ENCODE results near the gene INO80. TPM values are rescaled to one million over a fixed set of nuclear protein-coding genes. Genes with fewer than 3 reads are reported as not detected.

Gene INO80
- total and polyA plus RNA-seq, 2 donors (not counting 1 experiment from before 2014, with no cell fraction given): 5.7 to 34.0 TPM

DNA sequence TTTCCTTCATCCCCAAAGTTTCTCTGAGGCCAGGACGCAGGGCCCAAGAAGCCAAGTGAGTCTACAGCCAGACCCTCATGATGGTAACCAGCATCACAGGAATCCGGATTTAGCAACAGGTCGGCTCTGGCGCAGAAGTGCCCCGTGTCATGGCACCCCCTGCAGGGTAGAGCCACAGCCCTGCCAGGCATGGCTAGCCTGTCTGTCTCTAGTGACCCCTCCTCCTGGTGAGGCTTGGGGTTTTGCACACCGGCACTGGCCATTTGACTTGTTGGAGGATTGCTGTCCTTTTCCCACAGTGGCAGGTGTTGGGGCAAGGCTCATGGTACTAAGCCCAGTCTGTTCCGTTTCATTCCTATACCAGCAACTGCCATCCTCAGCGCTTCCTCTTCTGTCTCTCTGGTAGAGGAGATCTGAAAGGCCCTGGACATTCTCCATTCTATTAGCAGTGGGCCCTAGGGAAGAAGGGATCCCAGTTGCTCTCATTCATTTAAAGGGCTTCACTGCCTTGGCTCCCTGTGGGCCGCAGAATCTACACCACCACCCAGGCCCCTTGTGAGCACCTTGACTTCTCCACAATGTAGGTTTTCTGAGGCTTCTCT is 172.2 kb downstream of the INO80 start:
- Histone ChIP-seq H2AFZ (ENCODE audit: low read length) (no peak overlapping the region), H3K9me3 (ENCODE audit: control insufficient read depth, insufficient read depth, low read depth, low read length) (no peaks in the 10 kb centered on the region), H4K20me1 (ENCODE audit: control insufficient read depth, extremely low read depth, insufficient read depth, low read length) (no peaks in the 10 kb centered on the region), H3K27ac (ENCODE audit: insufficient read depth, low read length) (no peak overlapping the region), H3K9ac (ENCODE audit: insufficient read depth, low read length) (no peak overlapping the region), H3K36me3 (ENCODE audit: control insufficient read depth, insufficient read depth, low read length) (no peaks in the 10 kb centered on the region), H3K4me2 (ENCODE audit: extremely low read depth, insufficient read depth, low read length) (no peak overlapping the region), H3K27me3 (ENCODE audit: control insufficient read depth, insufficient read depth, low read length) (no peaks in the 10 kb centered on the region), H3K4me1 (ENCODE audit: control insufficient read depth, extremely low read depth, insufficient read depth, low read length) (peaks cover 18% of the 10 kb centered on the region), H3K79me2 (ENCODE audit: control insufficient read depth, insufficient read depth, low read length) (no peaks in the 10 kb centered on the region), H3K4me3 (replicated peaks in 1 of 4; ENCODE audit: control extremely low read depth in 1 of 4, insufficient read depth in 1 of 4, low read depth in 3 of 4, low read length in 4 of 4) (no peak overlapping the region)
- TF ChIP-seq, protein P1, sequence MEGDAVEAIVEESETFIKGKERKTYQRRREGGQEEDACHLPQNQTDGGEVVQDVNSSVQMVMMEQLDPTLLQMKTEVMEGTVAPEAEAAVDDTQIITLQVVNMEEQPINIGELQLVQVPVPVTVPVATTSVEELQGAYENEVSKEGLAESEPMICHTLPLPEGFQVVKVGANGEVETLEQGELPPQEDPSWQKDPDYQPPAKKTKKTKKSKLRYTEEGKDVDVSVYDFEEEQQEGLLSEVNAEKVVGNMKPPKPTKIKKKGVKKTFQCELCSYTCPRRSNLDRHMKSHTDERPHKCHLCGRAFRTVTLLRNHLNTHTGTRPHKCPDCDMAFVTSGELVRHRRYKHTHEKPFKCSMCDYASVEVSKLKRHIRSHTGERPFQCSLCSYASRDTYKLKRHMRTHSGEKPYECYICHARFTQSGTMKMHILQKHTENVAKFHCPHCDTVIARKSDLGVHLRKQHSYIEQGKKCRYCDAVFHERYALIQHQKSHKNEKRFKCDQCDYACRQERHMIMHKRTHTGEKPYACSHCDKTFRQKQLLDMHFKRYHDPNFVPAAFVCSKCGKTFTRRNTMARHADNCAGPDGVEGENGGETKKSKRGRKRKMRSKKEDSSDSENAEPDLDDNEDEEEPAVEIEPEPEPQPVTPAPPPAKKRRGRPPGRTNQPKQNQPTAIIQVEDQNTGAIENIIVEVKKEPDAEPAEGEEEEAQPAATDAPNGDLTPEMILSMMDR (conservative IDR thresholded peaks at IDR 0.05 in 1 of 2, IDR thresholded peaks at IDR 0.05 in 1 of 2; ENCODE audit: low read depth in 1 of 2, low read length in 2 of 2): no peak
- TF ChIP-seq EZH2 (IDR thresholded peaks at IDR 0.05; ENCODE audit: low read length, missing control alignments): no peak
- no peak for DNase-seq (ENCODE audit: low read depth in 2 of 2)

DNA sequence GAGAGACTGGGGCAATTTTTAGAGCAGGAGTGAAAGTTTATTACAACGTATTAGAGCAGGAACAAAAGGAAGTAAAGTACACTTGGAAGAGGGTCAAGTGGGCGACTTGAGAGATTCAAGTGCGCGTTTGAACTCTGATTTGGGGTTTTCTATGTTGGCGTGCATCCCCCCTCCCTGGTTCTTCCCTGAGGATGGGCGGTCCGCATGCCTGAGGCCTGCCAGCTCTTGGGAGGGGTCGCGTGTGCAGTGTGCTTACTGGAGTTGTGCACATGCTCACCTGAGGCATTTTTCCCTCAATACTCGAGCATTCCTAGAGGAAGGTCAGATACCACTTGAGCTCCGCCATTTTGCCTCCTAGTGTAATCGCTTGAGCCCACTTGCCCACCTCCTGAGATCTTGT is 173.2 kb downstream of the INO80 start:
- Histone ChIP-seq H2AFZ (ENCODE audit: low read length) (no peak overlapping the region), H3K36me3 (ENCODE audit: control insufficient read depth, insufficient read depth, low read length) (no peaks in the 10 kb centered on the region), H3K4me3 (replicated peaks in 1 of 4; ENCODE audit: control extremely low read depth in 1 of 4, insufficient read depth in 1 of 4, low read depth in 3 of 4, low read length in 4 of 4) (peak overlapping the region in 1 of 4 experiments; percentile 46), H3K9ac (ENCODE audit: insufficient read depth, low read length) (no peak overlapping the region), H3K4me2 (ENCODE audit: extremely low read depth, insufficient read depth, low read length) (peak overlapping the region; percentile 92), H3K79me2 (ENCODE audit: control insufficient read depth, insufficient read depth, low read length) (no peaks in the 10 kb centered on the region), H4K20me1 (ENCODE audit: control insufficient read depth, extremely low read depth, insufficient read depth, low read length) (no peaks in the 10 kb centered on the region), H3K4me1 (ENCODE audit: control insufficient read depth, extremely low read depth, insufficient read depth, low read length) (peaks cover 18% of the 10 kb centered on the region), H3K9me3 (ENCODE audit: control insufficient read depth, insufficient read depth, low read depth, low read length) (no peaks in the 10 kb centered on the region), H3K27me3 (ENCODE audit: control insufficient read depth, insufficient read depth, low read length) (no peaks in the 10 kb centered on the region), H3K27ac (ENCODE audit: insufficient read depth, low read length) (no peak overlapping the region)
- TF ChIP-seq, protein P1 (conservative IDR thresholded peaks at IDR 0.05 in 1 of 2, IDR thresholded peaks at IDR 0.05 in 1 of 2; ENCODE audit: low read depth in 1 of 2, low read length in 2 of 2): no peak
- TF ChIP-seq EZH2 (IDR thresholded peaks at IDR 0.05; ENCODE audit: low read length, missing control alignments): no peak
- DNase-seq (ENCODE audit: low read depth in 2 of 2): no peak

DNA sequence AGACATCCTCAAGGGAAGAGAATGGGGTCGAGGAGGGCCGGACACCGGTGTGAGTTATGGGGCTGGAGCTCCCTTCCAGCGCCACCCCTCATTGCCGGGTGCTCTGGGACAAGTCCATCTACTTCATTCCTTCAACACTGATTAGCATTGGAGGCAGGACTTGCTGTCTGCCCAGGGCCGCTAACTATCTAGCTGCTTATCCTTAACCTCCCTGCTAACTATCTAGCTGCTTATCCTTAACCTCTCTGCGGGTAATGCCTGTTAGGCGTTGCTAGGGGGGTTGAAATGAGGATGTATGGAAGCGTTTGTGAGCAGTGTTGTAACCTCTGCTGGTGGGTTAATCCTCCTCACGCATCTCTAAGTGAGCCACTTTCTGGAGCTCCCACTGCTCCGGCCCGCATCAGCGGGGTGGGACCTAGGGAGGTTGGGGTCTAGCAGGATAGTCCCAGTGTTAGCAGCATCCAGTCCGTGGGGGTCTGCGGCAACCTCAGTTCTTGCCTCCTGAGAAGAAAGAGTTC is 173.7 kb downstream of the INO80 start:
- peak overlapping the region; percentile 30 to 60 (median 50) for H3K4me3 ChIP-seq (replicated peaks in 1 of 4; ENCODE audit: control extremely low read depth in 1 of 4, insufficient read depth in 1 of 4, low read depth in 3 of 4, low read length in 4 of 4)
- H3K9ac ChIP-seq (ENCODE audit: insufficient read depth, low read length): peak overlapping the region; percentile 55
- peak overlapping the region; percentile 92 for H3K4me2 ChIP-seq (ENCODE audit: extremely low read depth, insufficient read depth, low read length)
- H3K79me2 ChIP-seq (ENCODE audit: control insufficient read depth, insufficient read depth, low read length): no peaks in the 10 kb centered on the region
- no peaks in the 10 kb centered on the region for H3K36me3 ChIP-seq (ENCODE audit: control insufficient read depth, insufficient read depth, low read length)
- H3K4me1 ChIP-seq (ENCODE audit: control insufficient read depth, extremely low read depth, insufficient read depth, low read length): peaks cover 18% of the 10 kb centered on the region
- TF ChIP-seq, protein P1 (conservative IDR thresholded peaks at IDR 0.05 in 1 of 2, IDR thresholded peaks at IDR 0.05 in 1 of 2; ENCODE audit: low read depth in 1 of 2, low read length in 2 of 2): no peak
- TF ChIP-seq EZH2 (IDR thresholded peaks at IDR 0.05; ENCODE audit: low read length, missing control alignments): no peak
- no peak for DNase-seq (ENCODE audit: low read depth in 2 of 2)
- H3K9me3 ChIP-seq (ENCODE audit: control insufficient read depth, insufficient read depth, low read depth, low read length): no peaks in the 10 kb centered on the region
- H4K20me1 ChIP-seq (ENCODE audit: control insufficient read depth, extremely low read depth, insufficient read depth, low read length): no peaks in the 10 kb centered on the region
- peak overlapping the region; percentile 74 for H2AFZ ChIP-seq (ENCODE audit: low read length)
- H3K27me3 ChIP-seq (ENCODE audit: control insufficient read depth, insufficient read depth, low read length): no peaks in the 10 kb centered on the region
- H3K27ac ChIP-seq (ENCODE audit: insufficient read depth, low read length): peak overlapping the region; percentile 78

Data from fibroblast of lung (primary cell).